GM10266 (cell line): ENCODE measurements around the gene TMEM19.

Experiments
- DNase-seq: peaks from one replicate; pipeline ENCODE4 v3.0.0; 2012; ENCODE audit errors: extremely low spot score
- TF ChIP-seq, protein P1 (sequence below): IDR thresholded peaks from 2 replicates; pipeline ENCODE4 v1.5.1; 2012; ENCODE audit warnings: mild to moderate bottlenecking, low read depth; ENCODE audit not compliant: control insufficient read depth, insufficient read depth; ENCODE audit errors: missing control alignments

The TMEM19 gene

DNA sequence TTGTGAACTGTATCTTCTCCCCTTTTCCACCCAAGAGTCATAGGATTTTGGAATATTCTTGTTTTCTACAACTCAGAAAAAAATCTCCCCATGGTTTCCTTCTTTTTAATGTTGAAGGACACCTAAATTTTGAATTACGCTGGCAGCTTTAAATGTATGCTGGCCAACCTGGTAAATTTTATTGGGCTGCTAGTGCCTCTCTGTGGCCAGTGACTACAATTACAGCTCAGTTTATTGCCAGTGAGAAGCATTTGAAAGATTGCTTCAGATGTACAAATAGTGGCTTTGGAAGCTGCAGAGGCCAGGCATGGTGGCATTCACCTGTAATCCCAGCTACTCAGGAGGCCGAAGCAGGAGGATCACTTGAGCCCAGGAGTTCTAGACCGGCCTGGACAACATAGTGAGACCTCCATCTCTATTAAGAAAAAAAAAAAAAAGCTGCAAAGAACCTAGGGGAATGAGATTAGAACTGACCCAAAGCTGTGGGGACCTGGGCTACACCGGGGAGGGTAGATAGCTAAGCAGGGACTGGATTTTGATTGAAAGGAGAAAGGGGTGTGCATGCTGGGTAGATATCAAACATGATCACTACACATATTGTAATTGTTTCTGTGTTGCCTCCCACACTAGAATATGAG is 61.2 kb downstream of the TMEM19 start:
- TF ChIP-seq, protein P1, sequence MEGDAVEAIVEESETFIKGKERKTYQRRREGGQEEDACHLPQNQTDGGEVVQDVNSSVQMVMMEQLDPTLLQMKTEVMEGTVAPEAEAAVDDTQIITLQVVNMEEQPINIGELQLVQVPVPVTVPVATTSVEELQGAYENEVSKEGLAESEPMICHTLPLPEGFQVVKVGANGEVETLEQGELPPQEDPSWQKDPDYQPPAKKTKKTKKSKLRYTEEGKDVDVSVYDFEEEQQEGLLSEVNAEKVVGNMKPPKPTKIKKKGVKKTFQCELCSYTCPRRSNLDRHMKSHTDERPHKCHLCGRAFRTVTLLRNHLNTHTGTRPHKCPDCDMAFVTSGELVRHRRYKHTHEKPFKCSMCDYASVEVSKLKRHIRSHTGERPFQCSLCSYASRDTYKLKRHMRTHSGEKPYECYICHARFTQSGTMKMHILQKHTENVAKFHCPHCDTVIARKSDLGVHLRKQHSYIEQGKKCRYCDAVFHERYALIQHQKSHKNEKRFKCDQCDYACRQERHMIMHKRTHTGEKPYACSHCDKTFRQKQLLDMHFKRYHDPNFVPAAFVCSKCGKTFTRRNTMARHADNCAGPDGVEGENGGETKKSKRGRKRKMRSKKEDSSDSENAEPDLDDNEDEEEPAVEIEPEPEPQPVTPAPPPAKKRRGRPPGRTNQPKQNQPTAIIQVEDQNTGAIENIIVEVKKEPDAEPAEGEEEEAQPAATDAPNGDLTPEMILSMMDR = peak; percentile 88
- DNase-seq = peak; percentile 37

GRCh38 chr12:71748081-71748850 is 62.4 kb downstream of the TMEM19 start:
- no peak for DNase-seq
- TF ChIP-seq, protein P1 = no peak

GRCh38 chr12:71749666-71750065 is 63.8 kb downstream of the TMEM19 start:
- no peak for DNase-seq

DNA sequence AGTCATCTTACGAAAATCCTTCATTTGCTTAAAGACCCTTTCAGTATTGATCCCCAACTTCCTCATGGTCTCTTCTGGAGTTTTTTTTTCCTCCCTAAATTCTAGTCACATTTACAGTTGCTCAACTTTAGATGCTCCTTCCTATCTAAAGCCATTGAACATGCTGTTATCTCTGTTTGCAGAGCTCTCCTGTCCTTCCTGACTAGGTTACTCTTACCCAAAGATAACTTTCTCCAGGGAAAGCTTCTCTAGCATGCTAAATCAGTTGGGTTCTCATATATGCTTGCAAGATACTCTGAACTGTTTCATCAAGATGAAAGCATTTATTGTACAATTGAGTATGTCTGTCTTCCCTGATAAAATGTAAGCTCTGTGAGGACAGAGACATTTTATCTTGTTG is 67.0 kb downstream of the TMEM19 start:
- no peak for DNase-seq
- TF ChIP-seq, protein P1 = no peak

More at GRCh38 chr12:71749666-71750065, 63.8 kb downstream of the TMEM19 start:
- TF ChIP-seq, protein P1 = no peak
